GM04504 (cell line): ENCODE data around the gene HOXC10.
A peak's percentile ranks its signal among the peaks of the same experiment; 100 is the strongest.

ENCODE experiments used
- DNase-seq: peaks from one replicate; pipeline ENCODE4 v3.0.0-alpha.2; 2012; ENCODE audit warnings: low read depth

HOXC10 gene

DNA sequence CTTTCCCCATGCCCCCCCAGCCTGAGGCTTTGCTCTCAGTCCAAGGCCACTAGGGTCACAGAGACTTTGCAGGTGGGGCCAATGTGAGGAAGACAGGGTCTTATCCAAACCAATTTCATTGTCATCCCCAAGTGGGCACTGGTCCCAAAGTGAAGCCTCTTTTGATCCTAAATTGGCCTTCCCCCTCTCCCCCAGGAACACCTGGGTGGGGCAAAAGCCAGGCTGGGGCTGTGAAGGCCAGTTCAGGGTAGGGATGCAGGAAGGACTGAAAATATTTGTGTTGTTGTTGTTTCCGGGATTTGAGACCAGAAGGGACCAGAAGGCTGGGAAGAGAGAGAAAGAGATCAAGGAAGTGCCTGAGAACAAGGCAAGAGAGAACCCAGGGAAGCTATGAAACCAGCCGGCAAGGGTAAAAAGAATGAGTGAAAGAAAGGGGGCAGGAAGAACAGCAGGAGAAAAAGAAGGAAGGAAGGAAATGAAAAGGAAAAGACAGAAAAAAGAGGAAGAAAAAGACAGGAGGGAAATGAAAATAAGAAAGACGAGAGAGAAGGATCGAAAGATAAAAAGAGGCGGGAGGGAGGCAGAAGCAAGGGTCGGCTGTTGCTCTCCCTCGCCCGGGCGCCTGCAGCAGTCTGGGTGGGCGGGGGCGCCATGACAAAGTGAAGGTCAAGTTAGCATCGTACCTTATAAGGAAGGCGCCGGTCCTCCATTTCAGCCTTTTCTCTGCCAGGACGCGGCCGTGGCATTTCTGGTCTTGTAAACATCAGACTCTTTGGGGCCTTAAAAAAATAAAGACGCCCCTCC, 19.5 kb upstream of the HOXC10 start:
- DNase-seq, result no peak

DNA sequence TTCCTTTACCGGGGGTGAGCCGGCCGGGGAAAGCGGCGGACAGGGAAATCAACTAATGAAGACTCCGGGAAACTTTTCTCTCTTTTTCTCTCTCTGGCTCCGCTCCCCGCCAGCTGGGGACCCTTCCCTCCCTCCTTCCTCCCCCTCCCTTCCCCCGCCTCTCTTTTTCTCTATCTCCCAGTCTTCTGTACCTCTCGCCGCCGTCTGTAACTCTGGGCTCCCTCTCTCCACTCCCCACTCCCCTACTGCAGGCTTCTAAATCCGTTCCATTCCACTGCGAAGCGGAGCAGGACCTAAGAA, 18.9 kb upstream of the HOXC10 start:
- no peak for DNase-seq

DNA sequence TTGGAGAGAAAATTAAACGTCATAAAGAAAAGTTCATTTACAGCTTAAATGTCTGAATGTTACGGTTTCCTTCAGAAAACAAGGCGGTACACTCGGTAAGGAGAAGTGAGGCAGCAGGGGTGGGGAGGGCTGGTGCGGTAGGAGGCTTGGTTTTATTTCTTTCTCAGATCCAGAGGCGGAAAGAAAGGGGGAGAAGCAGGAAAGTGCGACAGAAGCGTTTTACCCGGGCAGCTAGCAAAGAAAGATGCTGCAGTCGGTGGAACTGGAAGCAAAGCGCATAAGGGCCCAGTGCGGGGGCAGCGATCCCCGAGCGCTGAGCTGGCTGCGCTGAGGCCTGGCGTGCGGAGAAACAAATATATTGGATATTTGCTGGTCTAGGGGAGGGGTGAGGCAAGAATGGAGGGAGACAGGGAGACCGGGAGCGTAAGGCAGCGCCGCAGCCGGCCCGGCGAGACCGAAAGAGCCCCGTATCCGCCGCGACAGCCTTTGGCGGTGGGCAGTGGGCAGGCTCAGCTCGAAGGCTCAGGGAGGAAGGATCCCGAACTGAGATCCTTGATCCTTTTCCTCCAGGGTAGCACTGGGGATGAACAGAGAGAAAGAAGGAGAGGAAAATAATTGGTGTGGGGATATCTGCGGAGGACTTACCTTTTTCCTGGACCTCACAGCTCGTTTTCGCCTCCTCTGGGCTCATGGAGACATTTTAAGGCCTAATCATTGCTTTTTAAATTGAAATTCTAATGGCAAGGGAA, 18.4 kb upstream of the HOXC10 start:
- DNase-seq, result no peak

DNA sequence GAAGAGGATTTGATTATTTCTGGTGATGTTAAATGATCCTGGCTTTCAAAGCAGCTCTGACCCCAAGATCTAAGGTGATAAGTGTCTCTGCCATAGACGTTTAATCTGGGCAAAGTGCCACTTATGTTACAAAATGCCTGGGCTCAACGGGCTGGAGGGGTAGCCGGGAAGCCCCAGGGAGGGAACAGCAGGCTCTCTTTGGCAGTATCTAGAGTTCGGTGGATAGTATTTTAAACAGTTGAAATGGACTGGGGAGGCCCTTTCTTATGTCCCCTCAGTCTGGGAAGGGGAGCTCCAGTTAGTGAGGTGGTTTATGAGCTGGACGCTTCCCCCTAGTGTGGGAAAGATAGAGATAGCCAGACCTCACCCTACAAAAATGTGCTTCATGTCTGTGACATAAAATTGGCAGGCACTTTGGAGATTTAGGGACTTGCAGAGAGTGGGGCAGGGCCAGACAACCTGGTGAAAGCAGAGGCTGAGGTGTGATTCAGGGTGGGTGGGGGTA, 17.5 kb upstream of the HOXC10 start:
- DNase-seq, result no peak

DNA sequence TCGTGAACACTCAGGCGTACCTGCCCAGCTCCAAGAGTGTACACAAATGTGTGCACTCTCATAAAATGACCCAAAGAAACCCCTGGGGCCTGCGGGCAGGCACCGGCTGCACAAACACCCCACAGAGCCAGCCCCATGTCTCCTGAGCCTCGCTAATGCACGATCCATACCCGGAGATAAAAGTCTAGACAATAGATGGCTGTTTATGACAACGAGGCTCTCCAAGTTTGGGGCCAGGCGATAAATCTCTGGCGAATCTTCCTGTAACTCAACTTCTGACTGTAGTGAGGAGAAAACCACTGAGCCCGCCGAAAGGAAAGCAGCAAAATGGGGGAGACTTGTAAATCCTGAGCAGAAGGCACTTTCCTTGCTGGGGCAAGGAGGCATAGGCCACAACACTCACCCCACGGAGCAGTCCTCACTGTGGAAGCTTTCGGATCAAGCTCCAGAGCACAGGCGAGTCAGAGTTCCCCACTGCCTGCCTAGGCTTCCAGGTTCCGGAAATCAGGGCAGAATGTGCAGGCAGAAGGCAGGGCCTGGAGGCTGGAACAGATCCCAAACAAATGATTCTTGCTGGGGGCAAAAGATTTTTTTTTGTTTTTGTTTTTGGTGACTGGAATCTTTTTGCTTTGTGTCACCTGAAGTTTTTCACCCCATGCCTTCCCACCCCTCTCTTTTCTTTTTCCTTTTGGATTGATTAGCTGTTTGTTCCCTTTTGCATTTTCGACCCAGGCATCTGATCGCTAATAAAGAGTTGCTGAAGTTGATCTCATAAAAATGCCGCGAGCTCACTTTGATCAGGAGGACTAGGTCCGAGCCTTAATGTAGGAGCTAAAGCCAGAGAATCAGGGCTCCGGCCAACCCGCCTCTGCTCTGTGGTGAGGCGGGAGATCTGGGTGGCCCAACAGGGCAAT, 16.5 kb upstream of the HOXC10 start:
- DNase-seq, result no peak

DNA sequence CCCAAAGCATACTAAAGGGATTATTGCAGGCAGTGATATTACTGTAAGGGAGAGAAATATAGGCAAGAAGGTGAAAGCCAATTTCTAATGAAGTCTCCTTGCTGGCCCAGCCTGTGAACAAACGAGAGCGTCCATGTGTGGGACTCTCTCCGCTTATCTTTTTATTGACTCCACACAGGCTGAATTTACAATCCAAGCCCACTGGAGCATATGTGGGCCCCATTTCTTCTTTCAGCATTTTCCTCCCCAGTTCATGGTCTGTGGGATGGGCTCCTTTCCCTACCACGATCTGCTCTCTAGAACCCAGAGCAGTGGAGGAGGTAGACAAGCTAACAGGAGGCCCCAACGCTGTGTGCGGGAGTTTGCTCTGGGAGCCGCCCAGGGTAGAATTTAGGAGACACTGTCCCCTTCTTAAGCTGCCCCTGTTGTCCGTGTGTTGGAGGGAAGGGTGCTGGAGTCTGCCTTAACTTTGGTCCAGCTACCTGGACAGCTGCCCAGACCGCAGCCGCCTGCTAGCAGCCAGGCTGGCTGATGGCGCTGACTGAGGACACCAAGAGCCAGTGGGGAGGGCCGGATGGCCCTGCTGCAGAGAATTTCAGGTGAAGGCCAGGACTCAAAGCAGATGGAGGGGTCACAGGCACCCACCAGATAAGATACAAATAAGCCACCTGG, 15.2 kb upstream of the HOXC10 start:
- DNase-seq, result no peak

DNA sequence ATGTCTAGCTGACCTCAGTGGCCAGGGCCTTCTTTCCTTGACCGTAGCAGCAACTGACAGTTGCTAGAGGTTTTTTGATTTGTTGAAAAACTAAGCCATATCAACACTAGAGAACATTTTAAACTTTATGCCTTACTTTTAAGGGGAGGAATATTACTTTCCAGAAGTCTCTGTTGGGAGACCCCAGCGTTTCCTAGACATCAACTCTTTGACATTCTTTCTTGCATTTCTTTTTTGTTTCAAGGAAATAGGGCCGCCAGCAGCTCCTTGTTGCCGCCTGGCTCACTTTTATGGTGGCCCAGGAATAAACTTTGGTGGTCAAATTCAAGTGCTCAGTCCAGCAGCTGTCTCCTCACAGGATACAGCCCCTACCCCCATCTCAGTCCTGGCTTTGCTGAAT, 14.5 kb upstream of the HOXC10 start:
- DNase-seq, result no peak

DNA sequence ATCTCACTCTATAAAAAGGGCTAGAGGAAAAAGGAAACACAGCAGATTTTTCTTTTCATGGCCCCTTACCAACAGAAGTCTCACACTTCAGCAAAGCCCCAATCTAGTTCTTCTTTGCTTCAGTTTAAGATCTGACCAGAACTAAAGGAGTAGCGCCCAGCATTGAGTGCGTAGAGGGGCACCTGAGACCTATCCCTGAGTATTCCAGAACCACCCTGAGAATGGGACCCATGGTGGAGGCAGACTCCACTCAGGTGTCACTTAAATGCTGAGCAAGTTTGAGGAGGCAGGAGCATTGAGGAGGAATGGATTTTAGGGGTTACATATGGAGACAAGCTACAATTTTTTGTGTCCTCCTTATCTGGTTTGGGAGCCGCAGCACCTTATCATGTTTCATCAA, 13.8 kb upstream of the HOXC10 start:
- DNase-seq, result no peak

DNA sequence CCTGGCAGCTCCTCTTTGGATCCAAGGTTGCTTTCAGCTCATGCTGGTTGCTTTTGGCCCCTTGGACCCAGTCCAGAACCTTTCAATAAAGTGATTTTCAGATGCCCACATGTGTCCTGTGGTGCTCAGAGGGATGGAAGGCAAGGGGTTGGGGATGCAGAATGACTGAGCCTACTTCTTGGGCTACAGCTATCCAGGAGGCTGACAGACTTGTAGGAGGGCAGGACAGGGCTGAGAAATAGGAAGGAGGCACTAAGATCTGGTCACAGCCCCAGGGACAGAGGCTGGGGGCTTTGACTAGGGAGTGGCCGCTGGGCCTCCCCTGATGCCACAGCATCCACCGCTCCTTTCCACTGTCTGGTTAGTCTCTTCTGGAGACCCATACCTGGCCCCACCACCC, 13.3 kb upstream of the HOXC10 start:
- no peak for DNase-seq

DNA sequence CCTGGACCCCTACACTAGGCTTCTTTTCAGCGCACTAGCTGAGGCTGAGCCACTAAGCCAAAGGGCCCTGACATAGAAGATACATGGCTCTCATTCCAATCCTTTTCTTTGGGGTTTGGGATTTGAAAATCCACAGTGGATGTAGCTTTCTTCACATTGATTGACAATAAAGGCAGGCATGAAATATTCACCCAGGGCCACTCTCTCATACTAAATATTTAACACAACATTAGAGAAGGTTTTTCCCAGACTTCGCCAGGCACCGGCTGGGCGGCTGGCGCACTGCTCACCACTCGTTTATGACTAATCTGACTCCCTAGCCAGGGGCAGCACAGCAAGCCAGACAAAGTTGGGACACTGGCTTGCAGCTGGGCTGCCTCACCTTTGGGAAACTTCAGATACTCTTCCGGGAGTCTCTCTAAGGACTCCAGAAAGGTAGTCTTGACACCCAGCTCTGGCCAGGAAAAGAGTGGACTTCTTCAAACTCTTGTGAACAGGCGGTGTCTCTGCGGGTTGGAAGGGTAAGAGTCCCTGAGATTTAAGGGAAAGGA, 12.7 kb upstream of the HOXC10 start:
- DNase-seq, result no peak

DNA sequence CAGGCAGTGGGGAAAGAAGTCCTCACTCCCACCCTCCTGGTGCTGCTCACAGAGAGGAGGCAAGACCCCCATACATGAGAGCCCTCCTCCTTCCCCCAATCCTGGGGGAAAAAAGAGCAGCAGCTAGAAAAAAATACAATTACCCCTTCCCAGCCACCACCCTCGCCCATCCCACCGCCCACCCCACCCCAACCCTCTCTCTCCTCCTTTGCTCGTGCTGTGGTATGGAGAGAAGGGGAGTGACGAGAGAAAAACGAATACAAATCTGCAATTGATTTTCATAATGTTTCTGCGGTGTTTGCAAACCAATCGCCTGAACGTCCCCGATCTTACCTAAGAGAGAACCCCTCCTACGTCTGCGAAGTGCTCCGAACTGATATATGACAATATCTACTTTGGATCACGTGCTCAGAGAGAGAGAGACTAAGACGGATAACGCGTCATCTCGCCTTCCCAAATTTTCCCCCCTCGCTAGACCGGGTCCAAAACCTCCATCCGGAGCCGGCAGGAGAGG, 12.2 kb upstream of the HOXC10 start, which contains the start of gene HOXC11:
Gene HOXC11, plus strand, starts transcription at position 405 of the 514 bp plus-strand sequence. CDS start 116 bp downstream, outside the sequence.
- DNase-seq, result no peak

DNA sequence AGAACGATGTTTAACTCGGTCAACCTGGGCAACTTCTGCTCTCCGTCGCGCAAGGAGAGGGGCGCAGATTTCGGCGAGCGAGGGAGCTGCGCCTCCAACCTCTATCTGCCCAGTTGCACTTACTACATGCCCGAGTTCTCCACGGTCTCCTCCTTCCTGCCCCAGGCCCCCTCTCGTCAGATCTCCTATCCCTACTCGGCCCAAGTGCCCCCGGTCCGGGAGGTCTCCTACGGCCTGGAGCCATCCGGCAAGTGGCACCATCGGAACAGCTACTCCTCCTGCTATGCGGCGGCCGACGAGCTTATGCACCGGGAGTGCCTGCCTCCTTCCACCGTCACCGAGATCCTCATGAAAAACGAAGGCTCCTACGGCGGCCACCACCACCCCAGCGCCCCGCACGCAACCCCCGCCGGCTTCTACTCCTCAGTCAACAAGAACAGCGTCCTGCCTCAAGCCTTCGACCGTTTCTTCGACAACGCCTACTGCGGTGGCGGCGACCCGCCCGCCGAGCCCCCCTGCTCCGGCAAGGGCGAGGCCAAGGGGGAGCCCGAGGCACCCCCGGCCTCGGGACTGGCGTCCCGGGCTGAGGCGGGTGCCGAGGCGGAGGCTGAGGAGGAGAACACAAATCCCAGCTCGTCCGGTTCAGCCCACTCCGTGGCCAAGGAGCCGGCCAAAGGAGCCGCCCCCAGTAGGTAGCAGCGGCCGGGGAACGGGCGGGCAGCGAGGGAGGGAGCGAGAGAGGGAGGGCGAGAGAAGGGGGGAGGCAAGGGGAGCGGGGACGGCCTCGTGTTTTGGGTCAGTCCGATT, 11.5 kb upstream of the HOXC10 start:
- no peak for DNase-seq

DNA sequence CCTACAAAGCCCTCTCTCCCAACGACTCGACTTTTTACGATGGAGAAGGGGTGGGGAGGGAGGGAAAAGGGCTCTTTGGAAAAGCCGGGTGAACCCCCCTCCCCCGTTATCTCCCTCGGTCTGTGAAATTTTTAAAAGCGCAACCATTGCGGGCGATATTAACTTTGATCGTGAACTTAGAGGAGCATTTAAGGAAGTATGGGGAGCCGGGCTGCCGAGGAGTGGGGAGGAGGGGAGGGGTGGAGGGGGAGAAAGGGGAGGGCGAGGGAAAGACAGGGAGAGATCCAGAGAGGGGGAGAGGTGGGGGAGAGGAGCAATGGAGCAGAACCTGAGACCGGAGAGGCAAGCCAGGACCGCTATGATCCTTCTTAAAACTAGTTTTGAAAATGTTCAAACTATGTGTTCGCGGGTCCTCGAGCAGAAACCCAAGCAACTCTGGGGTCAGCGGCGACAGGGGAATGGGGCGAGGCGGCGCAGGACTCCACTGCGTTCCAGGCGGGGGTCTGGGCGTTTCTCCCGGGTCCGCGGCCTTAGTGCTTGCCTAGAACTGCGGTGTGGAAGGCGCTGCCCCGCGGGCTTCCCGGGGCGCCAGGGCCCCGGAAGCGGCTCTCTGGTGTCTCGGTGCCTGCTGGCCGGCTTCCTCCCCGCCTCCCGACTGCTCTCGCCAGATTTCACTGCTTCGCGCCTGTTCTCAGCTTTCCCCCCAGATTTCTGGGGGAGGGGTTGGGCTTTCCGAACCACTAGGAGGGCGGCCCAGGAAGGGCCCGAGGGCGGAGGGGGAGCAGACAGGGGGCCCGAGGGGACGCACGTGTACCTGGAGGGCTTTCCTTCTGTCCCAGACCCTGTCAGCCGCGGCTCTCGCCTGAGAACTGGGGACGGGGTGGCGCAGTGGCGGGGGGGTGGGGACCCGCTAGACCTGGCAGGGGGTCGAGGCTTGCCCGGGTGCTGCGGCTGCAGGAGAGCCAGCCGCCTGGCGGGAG, 10.6 kb upstream of the HOXC10 start, which contains the start of gene HOTAIR:
Gene HOTAIR, minus strand, starts transcription at position 871 of the 980 bp plus-strand sequence.
- DNase-seq, result no peak

DNA sequence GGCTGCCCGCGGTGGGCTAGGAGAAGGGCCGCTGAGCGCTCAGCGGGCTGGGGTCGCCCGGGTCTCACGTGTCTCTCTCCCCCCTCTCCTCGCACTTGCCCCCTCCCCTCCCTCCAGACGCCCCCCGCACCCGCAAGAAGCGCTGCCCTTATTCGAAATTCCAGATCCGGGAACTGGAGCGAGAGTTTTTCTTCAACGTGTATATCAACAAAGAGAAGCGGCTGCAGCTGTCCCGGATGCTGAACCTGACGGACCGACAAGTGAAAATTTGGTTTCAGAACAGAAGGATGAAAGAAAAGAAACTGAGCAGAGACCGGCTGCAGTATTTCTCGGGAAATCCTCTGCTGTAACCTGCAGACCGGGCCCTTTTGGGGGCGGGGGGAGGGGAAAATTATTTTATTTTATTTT, 9.9 kb upstream of the HOXC10 start:
- DNase-seq, result no peak

DNA sequence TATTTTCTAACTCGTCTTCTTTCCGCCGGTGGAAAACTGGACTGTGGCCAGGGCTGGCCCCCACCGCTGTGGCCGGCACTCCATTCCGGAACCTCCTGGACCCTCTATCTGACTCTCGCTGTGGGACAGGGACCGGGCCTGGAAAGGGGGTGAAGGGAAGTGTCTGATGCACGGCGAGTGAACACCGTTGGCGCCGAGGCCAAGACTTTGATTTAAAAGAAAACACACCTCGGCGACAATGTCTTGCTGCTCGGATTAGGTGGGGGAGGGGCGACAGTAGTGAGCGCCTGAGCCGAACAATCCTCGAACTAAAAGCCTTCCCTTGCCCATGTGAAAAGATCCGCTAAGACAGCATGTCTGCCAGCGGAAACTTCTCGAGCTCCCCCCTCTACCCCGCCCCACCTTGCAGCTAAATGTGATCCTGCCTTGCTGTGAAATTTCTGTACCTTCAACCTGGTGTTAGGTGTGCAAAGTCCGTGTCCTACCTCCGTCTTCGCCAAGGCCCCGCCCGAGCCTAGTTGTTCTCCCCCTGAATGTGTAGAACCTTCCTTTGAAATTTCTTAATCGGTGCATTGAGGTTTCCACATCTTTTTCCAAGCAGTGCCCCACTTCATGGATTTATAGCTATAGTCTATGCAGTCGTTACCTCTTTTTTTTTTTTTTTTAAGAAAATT, 9.3 kb upstream of the HOXC10 start:
- DNase-seq, result no peak

DNA sequence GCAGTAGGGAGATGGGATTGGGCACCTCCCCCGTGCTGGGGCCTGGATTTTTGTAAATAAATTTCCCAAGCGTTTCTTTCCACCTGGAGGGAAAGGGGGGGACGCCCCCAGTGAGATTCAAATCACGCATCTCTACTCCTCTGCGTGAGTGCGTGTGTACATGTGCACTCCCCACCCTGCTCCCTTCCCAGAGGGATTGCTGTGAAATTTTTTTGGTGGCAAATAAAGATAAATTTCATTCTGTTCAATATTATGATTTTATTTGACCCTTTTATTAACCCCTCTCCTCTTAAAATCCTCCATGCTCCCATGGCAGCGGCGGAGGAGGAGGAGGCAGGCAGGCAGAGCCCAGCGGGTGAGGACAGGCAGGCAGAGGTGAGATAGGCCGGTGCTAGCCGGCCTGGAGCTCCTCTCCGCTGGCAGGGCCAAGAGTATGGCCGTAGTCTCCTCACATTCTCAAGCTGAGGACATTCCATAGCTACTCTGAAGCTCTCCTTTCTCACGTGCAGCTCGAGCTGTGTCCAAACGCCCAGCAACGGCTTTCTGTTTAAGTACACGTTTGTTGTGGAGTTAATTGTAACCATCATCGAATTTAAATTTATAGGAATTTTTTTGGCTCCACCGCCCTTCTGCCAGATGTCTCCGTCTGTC, 8.6 kb upstream of the HOXC10 start:
- DNase-seq, result peak; percentile 96

DNA sequence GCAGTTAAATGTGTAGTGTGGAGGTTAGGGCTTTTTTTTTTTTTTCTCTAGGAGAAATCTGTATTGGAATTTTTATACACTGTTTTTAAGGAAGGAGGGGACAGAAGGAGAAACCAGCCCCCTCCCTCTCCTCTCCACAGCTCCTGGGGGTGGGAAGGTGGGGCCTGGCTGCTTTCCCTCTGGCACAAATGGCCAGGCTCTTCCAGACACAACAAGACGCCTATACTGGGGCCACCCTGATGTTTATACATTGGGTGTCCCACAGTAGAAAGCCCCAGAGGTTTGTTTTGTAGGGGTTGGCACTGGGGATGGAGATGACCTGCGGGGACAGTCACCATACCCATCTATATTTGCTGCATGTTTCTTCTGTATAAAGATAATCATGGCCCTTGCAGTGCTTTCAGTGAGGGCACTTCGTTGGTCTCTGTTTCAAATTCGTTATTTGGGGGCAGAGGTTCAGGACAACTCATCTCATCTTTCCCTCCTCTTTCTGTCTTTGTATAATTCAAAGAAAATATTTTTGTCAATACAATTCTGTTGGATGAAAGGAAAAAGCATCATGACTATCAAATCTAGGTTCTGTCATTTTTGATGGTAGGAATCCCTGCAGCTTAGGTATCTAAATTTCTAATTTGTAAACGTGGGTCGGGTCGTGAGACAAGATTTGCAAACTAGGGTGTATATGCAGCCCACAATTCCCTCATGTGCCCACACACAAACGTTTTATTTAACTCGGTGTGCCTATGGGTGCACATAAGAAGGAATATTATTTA, 7.9 kb upstream of the HOXC10 start:
- DNase-seq, result no peak
